HG03460 (cell line): Measurements from ENCODE around the gene FAM229B.

Experiments used
- ATAC-seq: cut with Tn5 transposase; IDR thresholded peaks from one replicate; pipeline ENCODE4 v1.9.1; 2021; ENCODE audit not compliant: unreplicated experiment

The FAM229B gene

GRCh38 chr6:112139052-112139451, 51.7 kb downstream of the FAM229B start:
- no peak for ATAC-seq

GRCh38 chr6:112141707-112142106, 54.3 kb downstream of the FAM229B start:
- no peak for ATAC-seq

GRCh38 chr6:112144145-112144926, 56.9 kb downstream of the FAM229B start:
- ATAC-seq, result no peak

- no peak for ATAC-seq
Measured at GRCh38 chr6:112145080-112145573, 57.7 kb downstream of the FAM229B start.

- no peak for ATAC-seq
Measured at GRCh38 chr6:112148103-112148502, 60.7 kb downstream of the FAM229B start.

GRCh38 chr6:112149236-112149635, 61.8 kb downstream of the FAM229B start:
- ATAC-seq, result no peak

- no peak for ATAC-seq
Measured at GRCh38 chr6:112149719-112150263, 62.4 kb downstream of the FAM229B start.

GRCh38 chr6:112150363-112150762, 63.0 kb downstream of the FAM229B start:
- ATAC-seq, result no peak
